GM19328 (cell line): ENCODE measurements around the gene HIKESHI.

ENCODE experiments used
- ATAC-seq: cut with Tn5 transposase; IDR thresholded peaks from one replicate; pipeline ENCODE4 v1.9.1; 2021; ENCODE audit warnings: mild to moderate bottlenecking, moderate library complexity; ENCODE audit not compliant: unreplicated experiment

Gene HIKESHI

DNA sequence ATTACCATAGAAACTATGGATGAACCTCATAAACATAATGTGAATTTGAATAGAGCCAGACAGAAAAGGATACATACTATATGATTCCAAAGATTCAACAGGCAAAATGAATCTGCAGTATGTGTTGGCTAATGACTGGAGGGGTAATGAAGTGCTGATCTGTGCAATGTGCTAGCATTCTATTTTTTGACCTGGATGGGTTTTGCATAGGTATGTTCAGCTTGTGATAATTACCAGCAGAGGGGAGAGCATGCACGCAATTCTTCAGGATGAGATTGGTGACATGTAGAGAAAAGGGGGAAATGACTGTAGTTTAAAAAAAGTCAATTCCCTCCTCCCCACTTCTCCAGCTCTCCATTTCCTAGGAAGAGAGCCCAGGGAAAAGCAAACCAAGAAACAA lies 72.0 kb downstream of the HIKESHI start:
- no peak for ATAC-seq

DNA sequence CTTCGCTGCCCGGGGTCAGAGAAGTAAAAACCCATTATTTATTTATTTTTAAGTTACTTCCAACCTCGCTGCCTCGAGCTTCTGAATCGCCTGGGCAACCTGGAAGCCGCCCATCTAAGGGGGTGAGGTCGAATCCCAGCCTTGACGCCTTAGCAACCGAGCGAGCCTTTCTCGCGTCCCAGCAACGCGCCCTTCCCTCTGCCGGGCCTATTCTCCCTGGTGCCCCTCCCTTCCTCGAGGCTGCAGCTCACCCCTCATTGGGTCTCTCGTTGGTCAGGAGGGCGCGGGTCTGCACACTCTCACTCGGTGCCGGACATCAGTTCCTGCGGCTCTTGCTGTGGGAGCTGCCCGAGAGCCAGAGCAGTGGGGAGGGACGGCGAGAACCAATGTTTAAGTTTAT lies 72.5 kb downstream of the HIKESHI start, which contains the start of gene CCDC81:
Gene CCDC81, plus strand, starts transcription at position 302 of the 400 bp plus-strand sequence. CDS start 277 bp downstream, outside the sequence.
- no peak for ATAC-seq

DNA sequence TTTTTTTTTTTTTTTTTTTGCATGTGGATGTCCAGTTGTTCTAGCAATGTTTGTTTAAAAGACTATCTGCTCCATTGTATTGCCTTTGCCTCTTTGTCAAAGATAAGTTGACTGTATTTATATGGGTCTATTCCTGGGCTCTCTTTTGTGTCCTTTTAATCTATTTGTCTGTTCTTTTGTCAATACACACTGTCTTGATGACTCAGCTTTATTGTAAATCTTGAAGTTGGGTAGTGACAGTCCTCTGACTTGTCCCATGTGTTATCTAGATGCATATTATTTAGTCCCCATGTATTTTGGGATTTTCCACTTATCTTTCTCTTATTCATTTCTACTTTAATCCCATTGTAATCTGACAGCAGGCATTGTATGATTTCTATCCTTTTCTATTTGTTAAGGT lies 75.9 kb downstream of the HIKESHI start:
- ATAC-seq = no peak

DNA sequence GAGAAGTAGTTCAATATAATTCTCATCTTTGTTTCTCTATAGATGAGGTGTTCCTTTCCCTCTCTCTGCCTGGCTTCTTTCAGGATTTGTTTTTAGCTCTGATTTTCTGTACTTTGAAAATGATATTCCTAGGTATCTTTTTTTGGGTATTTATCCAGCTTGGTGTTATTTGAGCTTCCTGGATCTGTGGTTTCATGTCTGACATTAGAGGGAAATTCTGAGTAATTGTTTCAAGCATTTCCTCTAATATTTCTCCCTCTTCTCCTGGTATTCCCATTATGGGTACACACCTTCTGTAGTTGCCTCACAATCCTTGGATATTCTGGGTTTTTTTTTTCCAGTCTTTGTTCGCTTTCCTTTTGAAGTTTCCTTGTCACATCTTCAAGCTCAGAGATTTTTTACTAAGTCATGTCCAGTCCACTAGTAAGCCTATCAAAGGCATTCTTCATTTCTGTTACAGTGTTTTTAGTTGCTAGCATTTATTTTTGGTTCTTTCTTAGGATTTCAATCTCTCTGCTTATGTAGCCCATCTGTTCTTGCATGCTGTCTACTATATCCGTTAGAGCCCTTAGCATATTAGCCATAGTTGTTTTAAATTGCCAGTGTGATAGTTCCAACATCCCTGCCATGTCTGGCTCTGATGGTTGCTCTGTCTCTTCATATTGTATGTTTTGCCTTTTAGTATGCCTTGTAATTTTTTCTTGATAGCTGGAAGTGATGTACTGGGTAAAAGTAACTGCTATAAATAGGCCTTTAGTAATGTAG lies 78.4 kb downstream of the HIKESHI start:
- no peak for ATAC-seq

DNA sequence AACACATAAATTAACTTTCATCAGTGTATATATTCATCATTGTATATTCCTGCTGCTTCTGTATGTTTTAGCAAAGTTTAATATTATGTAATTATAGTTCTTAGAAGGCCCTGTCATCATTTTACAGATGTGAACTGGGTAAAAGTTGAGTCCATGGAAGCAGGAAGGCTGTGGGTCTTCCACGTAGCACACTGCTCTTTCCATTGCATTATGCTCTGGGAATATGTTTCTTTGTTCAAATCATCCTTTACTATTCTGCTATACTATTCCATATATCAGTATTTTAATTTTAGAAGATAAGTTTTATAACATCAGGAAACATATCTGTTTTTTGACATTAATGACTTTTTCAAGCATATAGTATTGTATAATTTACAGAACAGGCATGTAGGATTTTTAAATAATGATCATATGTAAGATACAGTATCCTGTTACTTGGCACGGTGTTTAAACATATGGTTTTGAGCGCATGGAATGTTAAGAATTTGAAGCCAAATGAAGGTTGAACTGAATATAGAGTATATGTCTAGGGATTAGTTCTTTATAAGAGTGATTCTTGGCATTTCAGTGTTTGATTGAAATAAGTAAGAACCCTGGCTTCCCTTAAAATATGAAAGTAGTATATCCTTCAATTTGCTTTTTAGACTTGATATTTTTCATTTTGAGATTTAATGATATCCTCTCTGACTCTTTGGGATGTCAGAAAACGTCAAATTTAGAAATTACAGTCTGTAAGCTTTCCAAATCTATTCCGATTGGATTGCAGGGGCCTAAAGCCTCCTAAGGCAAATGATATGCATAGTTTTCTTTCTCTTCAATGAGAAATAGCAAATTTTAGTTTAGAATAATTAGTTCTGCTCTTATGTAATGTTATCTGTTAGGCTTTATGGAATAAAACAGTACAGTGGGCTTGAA lies 81.3 kb downstream of the HIKESHI start:
- ATAC-seq = no peak

DNA sequence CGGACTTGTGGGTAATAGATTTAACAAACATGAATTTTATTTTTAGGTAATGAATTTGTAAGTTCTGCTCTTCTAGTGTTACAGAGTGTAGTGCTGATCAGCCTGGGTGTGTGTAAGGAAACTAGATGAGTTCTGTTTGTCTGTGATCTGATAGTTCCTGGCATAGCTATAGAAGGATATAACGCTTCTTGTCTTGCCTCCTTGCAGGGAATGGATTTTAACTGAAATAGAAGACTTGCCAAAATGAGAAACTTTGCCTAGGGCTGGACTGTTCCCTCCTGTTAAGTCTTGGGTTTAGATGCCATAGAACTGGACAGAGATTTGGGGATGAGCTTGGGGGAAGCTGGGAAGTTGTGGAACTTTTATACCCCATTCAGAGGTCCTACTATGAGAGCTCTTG lies 84.2 kb downstream of the HIKESHI start:
- ATAC-seq = no peak

DNA sequence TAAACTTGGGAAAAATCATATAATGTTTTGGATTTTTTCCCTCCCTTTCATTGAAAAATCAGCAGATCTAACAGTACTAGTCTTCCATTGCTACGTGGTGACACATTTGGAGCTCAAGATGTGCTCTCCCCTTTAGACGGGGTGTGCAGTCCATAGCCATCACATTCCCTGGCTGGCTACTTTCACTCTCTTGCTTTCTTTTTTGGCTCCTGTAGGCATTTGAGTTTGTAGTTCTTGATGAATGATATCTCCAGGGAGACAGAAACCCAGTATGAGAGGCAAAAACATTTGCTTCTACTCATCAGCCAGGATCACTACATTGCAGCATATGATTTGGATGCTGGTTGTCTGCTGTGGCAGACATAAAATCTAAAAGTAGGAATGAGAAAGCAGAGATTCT lies 84.7 kb downstream of the HIKESHI start:
- ATAC-seq = no peak

DNA sequence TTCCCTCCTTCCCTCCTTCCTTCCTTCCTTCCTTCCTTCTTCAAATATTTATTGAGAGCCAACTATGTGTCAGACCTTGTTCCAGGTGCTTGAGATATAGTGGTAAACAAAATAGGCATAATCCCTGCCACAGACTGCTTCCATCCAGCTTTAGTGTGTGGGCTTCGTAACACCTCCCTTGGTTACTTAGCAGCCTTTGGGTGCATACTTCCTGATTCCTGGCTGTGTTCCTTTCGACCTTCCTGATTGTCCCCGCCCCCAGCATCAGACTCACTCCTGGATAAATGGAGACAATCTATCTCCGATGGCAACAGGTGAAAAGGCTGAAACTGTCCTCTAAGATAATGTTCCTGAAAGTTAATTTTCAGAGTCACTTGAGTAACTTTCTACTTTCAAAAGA lies 86.2 kb downstream of the HIKESHI start:
- ATAC-seq = no peak

DNA sequence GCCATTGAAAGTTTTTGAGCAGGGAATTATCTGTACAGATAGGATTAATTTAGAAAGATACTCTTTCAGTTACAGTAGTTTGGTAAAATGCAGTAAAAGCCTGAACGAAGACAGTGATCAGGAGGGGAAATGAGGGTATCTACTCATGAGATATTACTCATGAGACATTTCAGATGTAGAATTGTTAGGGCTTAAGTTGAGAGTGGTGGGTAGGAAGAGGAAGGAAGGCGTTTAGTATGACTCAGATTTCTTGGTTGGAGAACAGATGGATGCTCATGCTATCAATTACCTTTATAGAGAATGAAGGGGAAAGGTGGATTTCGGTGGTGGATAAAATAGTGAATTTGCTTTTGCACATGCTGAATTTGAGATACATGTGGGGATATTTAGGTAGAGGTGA lies 88.4 kb downstream of the HIKESHI start:
- ATAC-seq = no peak

DNA sequence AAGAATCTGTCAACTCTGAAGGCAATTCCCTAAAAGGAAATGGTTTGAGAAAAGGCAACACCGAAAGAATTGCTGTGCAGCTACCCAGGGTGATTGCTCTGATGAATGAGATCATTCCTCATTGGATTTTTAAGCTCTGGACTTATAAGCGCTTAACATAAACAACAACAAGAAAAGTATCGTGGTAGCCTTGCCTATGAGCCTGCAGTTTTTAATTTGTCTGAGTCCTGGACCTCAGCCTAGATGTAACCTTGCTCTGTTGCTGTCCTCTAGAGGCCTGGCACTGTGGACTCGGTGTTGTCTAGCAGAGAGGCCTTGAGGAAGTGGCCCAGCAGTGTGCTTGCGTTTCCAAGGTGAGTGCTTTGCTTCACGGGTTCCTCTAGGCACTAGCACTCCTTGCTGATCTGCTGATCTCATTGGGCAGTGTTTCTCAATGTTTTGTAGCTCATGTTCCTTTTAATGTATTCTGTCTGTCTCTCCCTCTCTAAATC lies 93.1 kb downstream of the HIKESHI start:
- ATAC-seq = no peak
